Ascending aorta (tissue), 1 donor: ENCODE measurements around the gene TREX2. TPM values are rescaled to one million over a fixed set of nuclear protein-coding genes. Genes with fewer than 3 reads are reported as not detected.

Experiments used
- total RNA-seq: library from RNA; depleted of rRNA; stranded (reverse); fragments of >200 nt; gene quantifications from one replicate; pipeline ENCODE4 v1.1.0, GENCODE V29; 2016

Gene TREX2
- total RNA-seq, 1 donor from 2014 or later = 0.21 TPM

Other genes starting within 250 kb of the TREX2 start
- not detected for gene PNMA6F, start 124.3 kb downstream of the TREX2 start, total RNA-seq
- 2.2 TPM for gene ZNF275, start 111.9 kb downstream of the TREX2 start, total RNA-seq
- gene PNMA6E, start 44.7 kb downstream of the TREX2 start, total RNA-seq = not detected
- 0.96 TPM for gene ZFP92, start 34.6 kb downstream of the TREX2 start, total RNA-seq
- gene HAUS7, start 24.5 kb upstream of the TREX2 start, total RNA-seq = 22.5 TPM
- 1,387 TPM for gene BGN, start 48.9 kb upstream of the TREX2 start, total RNA-seq
- 0.32 TPM for gene ATP2B3, start 71.6 kb upstream of the TREX2 start, total RNA-seq
- 52.7 TPM for gene CCNQ, start 153.1 kb upstream of the TREX2 start, total RNA-seq
- not detected for gene DUSP9, start 201.1 kb upstream of the TREX2 start, total RNA-seq
- 1.4 TPM for gene PNCK, start 227.8 kb upstream of the TREX2 start, total RNA-seq
- gene SLC6A8, start 241.9 kb upstream of the TREX2 start, total RNA-seq = 44.2 TPM